Measurements from ENCODE around the gene PPFIBP2.

PPFIBP2 gene

GRCh38 chr11:7552666-7553065, 38.9 kb downstream of the PPFIBP2 start:
- no peak for DNase-seq (ENCODE audit: low read depth)

DNA sequence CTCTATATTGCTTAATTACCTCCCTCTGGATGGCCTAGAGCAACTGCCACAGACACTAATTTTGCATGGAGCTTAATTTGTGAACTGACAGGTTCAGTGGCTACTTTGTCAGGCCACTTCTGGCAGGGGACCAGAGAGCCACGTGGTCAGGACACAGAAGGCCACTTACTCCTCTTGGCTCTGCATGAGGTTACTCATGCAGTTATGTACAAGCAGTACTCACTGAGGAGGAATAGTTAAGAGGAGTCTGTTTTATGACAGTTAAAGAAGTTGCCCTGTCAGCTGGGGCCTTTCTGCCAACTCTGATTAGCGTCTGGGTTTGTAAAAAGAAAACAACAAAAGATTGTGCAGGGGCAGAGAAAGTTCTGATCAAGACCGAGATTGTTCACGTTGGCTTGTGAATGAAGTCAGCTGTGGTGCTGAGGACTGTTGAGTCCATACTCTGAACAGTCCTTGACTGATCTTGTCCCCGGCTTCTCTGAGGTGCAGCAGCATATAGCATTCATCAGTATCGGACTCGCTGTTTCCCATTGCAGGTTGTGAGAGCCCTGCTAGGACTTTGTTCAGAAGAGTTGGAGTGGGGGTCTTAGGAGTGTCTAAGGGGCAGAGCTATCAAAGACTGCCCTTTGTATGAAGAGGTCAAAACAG, 41.4 kb downstream of the PPFIBP2 start:
- DNase-seq (ENCODE audit: low read depth), result no peak

- no peak for DNase-seq (ENCODE audit: low read depth)
Measured at GRCh38 chr11:7558046-7558445, 44.2 kb downstream of the PPFIBP2 start.

DNA sequence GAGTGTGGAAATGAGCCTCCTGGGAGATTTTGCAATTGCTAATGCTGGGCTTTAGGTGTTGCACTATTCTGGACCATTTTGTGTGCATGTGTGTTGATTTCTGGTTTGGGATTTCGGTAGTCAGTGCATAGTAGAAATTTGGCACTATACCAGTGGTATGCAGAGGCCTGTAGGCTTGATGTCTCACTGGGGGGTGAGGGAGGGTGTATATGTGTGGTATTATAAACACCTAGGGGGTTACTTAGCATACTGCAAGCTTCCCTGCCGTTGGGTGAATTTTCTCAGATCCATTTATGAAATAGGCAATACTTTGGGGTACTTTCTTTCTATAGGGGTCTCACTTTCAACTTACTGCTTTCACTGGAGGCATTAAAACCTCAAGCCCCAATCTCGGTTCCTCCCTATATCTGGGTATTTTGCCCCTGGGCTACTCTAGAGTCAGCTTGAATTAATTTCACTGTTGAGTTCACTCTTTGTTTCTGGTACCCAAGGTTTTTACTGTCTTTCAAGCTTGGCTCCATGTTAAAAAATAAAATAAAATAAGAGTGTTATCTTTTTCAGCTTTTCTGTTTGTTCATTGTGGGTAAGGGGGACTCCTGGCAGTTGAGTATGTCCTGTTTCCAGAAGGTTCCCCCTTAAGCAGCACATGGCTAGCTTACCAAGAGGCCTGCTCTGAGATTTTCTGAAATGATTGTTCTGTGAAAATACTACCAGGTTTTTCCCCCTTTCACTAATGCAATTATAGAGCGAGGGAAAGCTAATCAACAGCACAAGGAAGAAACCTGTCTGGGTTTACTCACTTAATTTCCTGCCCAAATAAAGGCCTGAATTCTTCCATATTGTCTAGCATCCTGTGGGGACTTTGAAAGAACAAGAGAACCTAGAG, 45.8 kb downstream of the PPFIBP2 start:
- DNase-seq (ENCODE audit: low read depth), result no peak

DNA sequence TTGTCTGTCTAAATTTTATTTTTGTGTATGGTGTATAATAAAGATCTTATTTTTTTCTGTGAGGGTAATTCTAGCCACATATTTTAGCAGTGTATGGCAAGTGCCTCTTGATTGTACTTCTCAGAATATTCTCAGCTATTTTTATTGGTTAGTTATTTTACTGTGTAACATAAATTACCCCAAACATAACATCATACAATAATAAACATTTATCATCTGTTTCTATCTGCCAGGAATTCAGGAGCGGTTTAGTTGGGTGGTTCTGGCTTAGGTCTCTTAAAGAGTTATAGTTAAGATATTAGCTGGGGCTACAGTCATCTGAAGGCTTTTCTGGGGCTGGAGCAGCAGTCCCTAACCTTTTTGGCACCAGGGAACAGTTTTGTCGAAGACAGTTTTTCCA, 47.8 kb downstream of the PPFIBP2 start:
- no peak for DNase-seq (ENCODE audit: low read depth)

GRCh38 chr11:7563281-7563680, 49.5 kb downstream of the PPFIBP2 start:
- no peak for DNase-seq (ENCODE audit: low read depth)

GRCh38 chr11:7564803-7565202, 51.0 kb downstream of the PPFIBP2 start:
- no peak for DNase-seq (ENCODE audit: low read depth)

DNA sequence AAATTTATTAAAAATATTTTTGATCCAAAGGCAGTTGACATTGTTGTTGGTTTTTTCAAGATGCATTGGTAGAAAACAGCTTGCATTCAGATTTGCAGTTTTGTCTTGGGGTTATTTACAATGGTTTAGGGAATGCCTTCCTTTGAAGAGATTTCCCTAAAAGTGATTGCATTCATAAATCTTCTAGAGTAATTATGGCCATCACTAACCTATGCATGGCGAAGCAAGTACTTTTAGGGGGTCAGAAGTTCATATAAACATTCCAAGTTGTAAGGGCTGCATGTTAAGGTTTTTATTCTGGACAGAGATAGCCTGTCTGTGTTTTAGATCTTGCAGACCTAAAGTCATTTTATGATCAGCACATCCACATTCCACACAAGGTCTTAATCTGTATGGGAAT, 53.5 kb downstream of the PPFIBP2 start:
- DNase-seq (ENCODE audit: low read depth), result no peak

- DNase-seq (ENCODE audit: low read depth), result no peak
Measured at GRCh38 chr11:7569044-7569443, 55.2 kb downstream of the PPFIBP2 start.

- DNase-seq (ENCODE audit: low read depth), result no peak
Measured at GRCh38 chr11:7570241-7570640, 56.4 kb downstream of the PPFIBP2 start.

GRCh38 chr11:7570938-7571521, 57.2 kb downstream of the PPFIBP2 start:
- no peak for DNase-seq (ENCODE audit: low read depth)

GRCh38 chr11:7571640-7572000, 57.8 kb downstream of the PPFIBP2 start:
- no peak for DNase-seq (ENCODE audit: low read depth)

GRCh38 chr11:7572001-7572712, 58.4 kb downstream of the PPFIBP2 start:
- DNase-seq (ENCODE audit: low read depth), result no peak

DNA sequence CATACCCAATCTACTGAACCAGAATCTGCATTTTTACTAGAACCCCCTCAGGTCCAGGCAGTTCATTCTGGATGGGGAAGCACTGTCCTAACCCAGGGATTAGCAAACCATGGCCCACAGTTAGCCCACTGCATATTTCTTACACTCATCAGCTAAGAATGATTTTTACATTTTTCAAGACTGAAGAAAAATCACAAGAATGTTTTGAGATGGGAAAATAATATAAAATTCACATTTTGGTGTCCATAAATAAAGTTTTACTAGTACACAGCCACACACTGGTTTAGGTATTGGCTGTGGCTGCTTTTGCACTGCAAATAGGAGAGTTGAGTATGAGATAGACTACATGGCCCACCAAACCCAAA, 59.4 kb downstream of the PPFIBP2 start:
- DNase-seq (ENCODE audit: low read depth), result no peak

- no peak for DNase-seq (ENCODE audit: low read depth)
Measured at GRCh38 chr11:7573558-7574296, 59.9 kb downstream of the PPFIBP2 start.

DNA sequence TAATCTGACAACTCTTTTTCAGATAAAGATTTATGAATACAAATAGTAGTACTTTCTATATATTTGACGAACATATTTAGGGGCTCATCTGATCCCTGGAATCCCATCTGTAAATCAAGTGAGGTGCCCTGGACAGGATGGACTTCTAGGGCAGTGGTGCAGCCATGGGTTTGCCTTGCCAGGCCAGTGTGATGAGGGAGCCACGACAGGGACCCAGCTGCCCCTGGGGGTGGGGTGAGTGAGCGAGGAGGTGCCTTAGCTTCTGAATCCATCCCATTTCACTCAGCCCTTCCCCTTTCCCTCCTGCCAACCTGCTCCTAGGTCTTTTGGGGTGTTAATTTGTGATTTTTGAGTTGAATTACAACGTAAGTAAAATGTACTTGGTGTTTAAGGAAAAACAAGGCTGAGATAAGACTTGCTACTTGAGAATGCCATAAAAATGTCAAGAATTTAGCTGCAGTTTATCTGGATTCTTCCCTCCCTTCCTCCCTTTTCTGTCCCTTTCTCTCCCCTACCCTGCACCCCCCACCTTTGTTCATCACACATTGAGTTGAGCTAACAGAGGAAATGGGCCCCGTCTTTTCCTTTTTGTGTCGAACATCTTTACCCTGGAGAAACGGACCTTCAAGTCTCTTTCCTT, 60.8 kb downstream of the PPFIBP2 start:
- no peak for DNase-seq (ENCODE audit: low read depth)

- no peak for DNase-seq (ENCODE audit: low read depth)
Measured at GRCh38 chr11:7575841-7576725, 62.3 kb downstream of the PPFIBP2 start.

GRCh38 chr11:7576726-7577290, 63.0 kb downstream of the PPFIBP2 start:
- DNase-seq (ENCODE audit: low read depth), result no peak

DNA sequence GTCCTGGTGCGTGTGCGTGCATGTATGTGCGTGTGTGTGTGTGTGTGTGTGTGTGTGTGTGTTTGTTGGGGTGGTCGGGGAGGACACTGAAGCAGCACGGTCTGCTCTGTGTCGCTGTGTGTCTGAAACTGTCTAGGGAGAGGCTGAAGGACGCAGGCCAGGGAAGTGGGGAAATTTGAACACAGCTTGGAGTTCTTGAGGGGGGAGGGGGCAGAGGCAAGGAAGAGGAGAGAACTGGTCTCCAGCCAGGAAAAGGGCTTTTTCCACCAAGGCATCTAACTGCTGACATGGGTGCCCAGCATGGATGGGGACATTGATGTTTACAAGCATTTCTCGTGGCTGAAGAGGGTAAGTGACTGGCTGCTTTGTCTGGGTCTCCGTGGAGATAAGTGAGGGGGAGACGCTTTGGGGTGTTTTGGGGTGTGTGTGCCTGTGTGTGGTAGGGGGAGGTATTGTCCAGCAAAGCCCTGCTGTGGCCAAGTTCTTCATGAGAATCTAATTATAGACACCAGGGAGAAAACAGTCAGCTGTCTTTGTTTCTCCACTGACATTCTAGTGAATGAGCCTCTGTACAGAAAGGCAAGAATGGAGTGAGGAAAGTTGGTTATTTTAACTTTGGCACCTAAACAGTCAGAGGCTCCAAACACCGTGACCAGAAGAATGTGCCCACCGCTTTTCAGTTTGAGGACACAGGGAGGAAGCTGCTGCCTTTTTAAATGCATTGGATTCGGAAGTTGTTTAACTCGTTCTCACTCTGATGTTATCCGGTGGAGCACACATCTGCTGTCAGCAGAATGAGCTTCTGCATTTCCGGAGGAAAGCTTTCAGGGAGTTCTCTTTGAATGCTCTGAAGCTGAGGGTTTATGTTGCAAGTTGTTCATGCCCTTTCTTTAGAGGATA, 63.7 kb downstream of the PPFIBP2 start:
- no peak for DNase-seq (ENCODE audit: low read depth)

All from stimulated activated CD8-positive, alpha-beta memory T cell treated with anti-CD3 and anti-CD28 coated beads, Interleukin-7, amount 100 ng/mL, for 24 hours (primary cell).